IgD-negative memory B cell (primary cell): ENCODE measurements around the gene NFE2L1. TPM values are rescaled to one million over a fixed set of nuclear protein-coding genes. Genes with fewer than 3 reads are reported as not detected.

Experiments
- H3K27ac Mint-ChIP-seq, 3 donors: one replicate each; pipeline ENCODE4 v1.8.0; 2020 to 2022; ENCODE audit warnings: mild to moderate bottlenecking in 3 of 3, mixed read lengths in 3 of 3, moderate library complexity in 1 of 3
- H3K27me3 Mint-ChIP-seq: one replicate; pipeline ENCODE4 v1.8.0; 2021; ENCODE audit warnings: mixed read lengths
- H3K36me3 Mint-ChIP-seq: one replicate; pipeline ENCODE4 v1.8.0; 2020; ENCODE audit warnings: mild to moderate bottlenecking, mixed read lengths
- H3K4me1 Mint-ChIP-seq, 3 donors: one replicate each; pipeline ENCODE4 v1.8.0; 2020 to 2022; ENCODE audit warnings: mixed read lengths in 3 of 3, mild to moderate bottlenecking in 1 of 3
- H3K4me3 Mint-ChIP-seq, 4 donors: one replicate each; pipeline ENCODE4 v1.8.0; 2020 to 2022; ENCODE audit warnings: mild to moderate bottlenecking in 4 of 4, mixed read lengths in 4 of 4, moderate library complexity in 3 of 4
- H3K9me3 Mint-ChIP-seq, 3 donors: one replicate each; pipeline ENCODE4 v1.8.0; 2020 to 2021; ENCODE audit warnings: mixed read lengths in 3 of 3, mild to moderate bottlenecking in 1 of 3
- polyA plus RNA-seq: library from polyadenylated mRNA; unstranded; fragments of 300-500 nt; fragmentation: Illumina TruSeq; gene quantifications from one replicate; pipeline ENCODE4 v1.2.3, GENCODE V29; 2021

Gene NFE2L1
- polyA plus RNA-seq, 1 donor from 2014 or later, result 20.5 TPM

DNA sequence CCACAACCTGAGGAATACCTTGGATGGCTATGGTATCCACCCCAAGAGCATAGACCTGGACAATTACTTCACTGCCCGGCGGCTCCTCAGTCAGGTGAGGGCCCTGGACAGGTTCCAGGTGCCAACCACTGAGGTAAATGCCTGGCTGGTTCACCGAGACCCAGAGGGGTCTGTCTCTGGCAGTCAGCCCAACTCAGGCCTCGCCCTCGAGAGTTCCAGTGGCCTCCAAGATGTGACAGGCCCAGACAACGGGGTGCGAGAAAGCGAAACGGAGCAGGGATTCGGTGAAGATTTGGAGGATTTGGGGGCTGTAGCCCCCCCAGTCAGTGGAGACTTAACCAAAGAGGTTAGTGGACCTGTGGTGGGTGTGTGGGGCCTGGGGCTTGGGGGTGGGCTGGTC lies 3.1 kb downstream of the NFE2L1 start:
- Mint-ChIP-seq H3K27me3 (no peaks in the 10 kb centered on the region), H3K4me3 (peak overlapping the region in 2 of 4 donors; percentile 76 to 78), H3K4me1 (peaks cover 46 to 64% (median 50%) of the 10 kb centered on the region in 3 donors), H3K27ac (peak overlapping the region in 2 of 3 donors; percentile 47 to 71), H3K36me3 (peaks cover 1% of the 10 kb centered on the region), H3K9me3 (no peaks in the 10 kb centered on the region)

DNA sequence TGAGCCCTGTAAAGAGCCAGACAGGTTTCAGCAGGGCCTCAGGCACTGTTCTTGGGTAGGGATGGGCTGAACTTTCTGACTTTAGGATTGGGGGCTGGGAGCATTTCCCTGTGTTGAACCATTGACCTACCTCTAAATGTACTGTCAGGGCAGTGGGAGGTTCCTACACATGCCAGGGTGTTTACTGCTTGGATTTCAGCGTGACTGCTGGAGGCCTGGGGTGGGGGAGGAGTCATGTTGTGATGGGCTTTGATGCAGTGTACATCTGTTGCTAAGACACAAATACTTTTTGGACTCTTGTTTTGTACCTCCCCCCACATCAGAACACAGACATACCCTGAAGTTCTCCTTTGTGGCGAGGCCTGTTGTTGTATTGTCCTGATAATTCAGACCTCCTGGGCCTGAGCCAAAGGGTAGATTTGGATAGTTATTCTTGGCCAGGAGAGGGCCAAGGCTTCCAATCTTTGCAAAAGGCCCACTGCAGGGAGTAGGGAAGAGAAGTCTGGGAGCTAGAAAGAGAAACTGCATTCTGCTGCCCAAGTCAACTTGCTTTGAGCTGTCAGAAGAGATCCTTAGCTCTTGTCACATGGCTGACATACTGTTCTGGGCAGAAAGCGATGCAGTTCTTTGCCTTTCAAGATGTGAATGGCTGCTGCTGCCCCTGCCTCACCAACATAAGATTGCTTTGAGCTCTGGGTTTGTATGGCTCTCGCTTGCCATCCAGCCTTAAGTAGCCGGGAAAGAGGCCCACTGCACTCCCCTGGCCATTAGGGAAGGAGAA lies 3.7 kb downstream of the NFE2L1 start:
- Mint-ChIP-seq H3K9me3 (no peaks in the 10 kb centered on the region), H3K4me3 (peak overlapping the region; percentile 6 to 78 (median 58)), H3K4me1 (peaks cover 44 to 63% (median 46%) of the 10 kb centered on the region in 3 donors), H3K27ac (peak overlapping the region; percentile 41 to 74 (median 47)), H3K36me3 (peaks cover 1% of the 10 kb centered on the region), H3K27me3 (no peaks in the 10 kb centered on the region)

DNA sequence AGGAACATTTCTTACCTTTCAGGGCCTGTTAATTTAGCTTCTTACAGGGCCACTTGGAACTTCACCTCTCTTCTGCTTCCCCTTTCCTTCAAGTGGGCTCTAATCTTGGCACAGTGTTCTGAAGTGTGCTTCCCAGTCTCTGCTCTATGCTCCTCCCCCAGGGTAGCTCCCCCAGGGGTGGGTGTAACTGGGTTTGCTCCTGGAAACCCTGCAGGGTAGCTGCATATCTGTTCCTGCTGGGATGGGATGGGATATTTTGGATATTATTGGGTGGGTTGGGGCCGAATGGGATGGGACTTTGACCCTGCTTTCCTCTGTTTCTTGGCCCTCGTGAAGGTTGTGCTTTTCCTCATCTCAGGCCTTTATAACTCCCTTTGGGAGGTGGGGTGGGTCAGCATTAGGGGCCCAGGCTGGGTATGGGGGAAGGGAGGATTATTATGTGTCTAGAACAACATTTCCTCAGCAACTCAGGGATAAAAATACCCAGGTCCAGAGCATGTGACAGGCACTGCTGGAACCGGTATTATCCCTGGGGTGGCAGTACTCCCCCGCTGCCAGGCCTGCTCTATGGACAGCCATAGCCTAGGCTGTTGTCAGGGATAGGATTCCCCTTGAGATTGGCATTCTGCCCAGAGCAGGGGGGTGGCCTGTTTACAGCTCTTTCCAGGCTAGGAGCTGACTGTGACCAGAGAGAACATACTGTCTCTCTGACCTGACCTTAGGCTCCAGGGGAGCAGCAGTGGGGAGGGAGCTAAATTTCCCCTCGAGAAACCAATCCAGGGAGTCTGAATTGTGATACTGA lies 5.0 kb downstream of the NFE2L1 start:
- Mint-ChIP-seq H3K4me3 (peak overlapping the region in 3 of 4 donors; percentile 34 to 78 (median 45)), H3K4me1 (peaks cover 36 to 60% (median 44%) of the 10 kb centered on the region in 3 donors), H3K27me3 (no peaks in the 10 kb centered on the region), H3K9me3 (no peaks in the 10 kb centered on the region), H3K36me3 (peaks cover 1% of the 10 kb centered on the region), H3K27ac (peak overlapping the region; percentile 41 to 87 (median 76))

DNA sequence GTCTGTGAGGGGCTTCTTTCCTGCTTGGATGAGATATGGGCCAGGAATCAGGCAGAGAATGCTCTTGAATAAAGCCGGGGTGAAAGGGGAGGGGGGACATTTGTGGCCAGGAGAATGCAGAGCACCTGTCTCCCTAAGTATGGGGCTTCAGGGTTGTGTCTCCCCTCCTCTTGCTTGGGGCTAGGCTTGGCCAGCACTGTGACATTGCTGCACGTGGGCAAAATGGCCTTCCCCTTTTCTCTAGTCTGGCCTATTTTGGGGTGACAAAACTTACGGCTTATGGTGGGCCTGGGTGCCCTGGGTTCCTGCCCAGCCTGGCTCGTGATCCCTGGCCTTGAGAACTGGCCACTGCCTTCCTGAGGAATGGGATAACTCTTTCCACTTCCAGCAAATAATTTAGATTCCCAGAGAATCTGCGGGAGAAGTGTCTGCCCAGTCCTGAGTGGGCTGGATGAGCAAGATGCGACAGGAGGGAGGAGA lies 5.6 kb downstream of the NFE2L1 start:
- H3K27ac Mint-ChIP-seq, result peak overlapping the region in 2 of 3 donors; percentile 63 to 87
- peaks cover 1% of the 10 kb centered on the region for H3K36me3 Mint-ChIP-seq
- H3K4me3 Mint-ChIP-seq, result peak overlapping the region in 2 of 4 donors; percentile 18 to 78
- H3K27me3 Mint-ChIP-seq, result no peaks in the 10 kb centered on the region
- H3K4me1 Mint-ChIP-seq, result peaks cover 34 to 59% (median 44%) of the 10 kb centered on the region in 3 donors
- no peaks in the 10 kb centered on the region for H3K9me3 Mint-ChIP-seq

DNA sequence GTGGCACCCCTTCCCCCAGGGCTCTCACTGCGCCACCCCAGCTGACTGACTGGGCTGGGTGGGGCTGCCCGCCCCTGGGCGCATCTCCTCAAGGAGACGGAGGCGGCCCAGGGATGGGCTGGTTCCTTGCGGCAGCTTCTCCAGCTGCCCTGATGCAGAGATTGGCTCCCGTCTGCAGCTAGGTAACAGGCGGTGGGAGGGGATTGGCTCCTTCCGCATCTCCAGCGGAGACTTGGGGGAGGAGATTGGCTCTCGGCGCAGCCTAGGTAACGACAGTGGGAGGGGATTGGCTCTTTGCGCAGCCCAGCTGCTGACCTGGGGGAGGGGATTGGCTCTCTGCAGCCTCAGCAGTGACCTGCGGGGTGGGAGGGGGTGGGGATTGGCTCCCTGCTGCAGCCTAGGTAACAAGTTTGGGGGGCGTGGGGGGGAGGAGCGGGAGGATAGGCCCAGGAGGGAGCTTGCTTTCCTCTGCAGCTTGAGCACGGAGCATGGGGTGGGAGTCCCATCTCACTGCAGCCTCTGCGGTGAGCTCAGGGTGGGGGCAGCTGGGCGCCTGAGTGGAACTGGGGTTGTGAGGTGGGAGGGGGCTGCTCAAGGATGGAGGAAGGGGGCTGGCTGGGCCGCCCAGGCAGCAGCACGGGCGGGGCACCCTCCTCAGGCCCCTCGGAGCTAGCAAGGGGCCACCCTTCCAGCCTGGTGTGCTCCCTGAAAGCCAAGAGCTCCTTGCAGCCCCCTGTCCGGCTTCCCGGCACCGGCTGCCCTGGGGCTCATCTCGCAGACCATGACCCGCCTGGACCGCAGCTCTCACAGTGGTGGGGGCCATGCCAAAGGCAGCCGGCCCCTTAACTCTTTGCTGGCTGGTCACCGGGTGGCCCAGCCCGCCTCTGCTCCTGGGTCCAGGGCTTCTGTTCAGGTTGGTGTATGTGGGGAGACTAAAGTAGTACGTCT lies 6.4 kb downstream of the NFE2L1 start:
- Mint-ChIP-seq H3K4me1 (peaks cover 32 to 54% (median 42%) of the 10 kb centered on the region in 3 donors), H3K4me3 (peak overlapping the region in 3 of 4 donors; percentile 62 to 87 (median 87)), H3K9me3 (no peaks in the 10 kb centered on the region), H3K36me3 (peaks cover 1% of the 10 kb centered on the region), H3K27ac (peak overlapping the region in 2 of 3 donors; percentile 84 to 97), H3K27me3 (no peaks in the 10 kb centered on the region)

DNA sequence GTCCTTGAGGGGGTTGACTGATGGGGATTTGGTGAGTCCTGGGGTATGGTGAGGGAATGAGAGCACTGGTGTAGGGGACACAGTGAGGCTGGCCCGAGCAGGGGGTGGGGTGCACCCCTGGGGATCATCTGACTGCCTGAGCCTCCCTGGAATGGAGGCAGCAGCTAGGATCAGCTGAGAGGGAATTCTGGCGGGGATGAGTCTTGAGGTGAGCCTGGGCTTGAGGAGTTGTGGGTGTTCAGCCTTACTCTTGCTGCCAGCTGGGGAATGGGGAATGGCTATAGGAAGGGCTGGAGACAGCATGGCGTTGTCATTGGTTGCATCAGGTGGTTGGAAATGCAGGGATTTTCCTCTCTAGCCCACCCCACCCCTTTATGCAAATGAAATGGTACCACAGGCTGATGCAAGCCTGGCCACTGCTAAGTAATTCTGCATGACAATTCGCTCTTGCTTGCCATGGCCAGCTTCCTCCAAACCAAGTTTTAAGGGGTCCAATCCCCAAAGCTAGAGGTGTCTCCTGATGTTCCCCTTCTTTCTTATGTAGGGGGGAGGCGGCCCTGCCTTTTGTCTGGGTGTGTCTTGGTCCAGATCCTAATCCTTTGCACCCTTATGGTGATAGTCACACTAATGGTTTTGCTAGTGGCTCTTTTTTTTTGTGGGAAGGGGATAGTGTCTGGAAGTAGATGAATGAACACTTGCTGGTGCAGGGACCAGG lies 7.5 kb downstream of the NFE2L1 start:
- Mint-ChIP-seq H3K4me1 (peaks cover 27 to 44% (median 34%) of the 10 kb centered on the region in 3 donors), H3K36me3 (peaks cover 1% of the 10 kb centered on the region), H3K9me3 (no peaks in the 10 kb centered on the region), H3K27ac (peak overlapping the region; percentile 61 to 97 (median 84)), H3K27me3 (no peaks in the 10 kb centered on the region), H3K4me3 (peak overlapping the region; percentile 18 to 94 (median 74))

DNA sequence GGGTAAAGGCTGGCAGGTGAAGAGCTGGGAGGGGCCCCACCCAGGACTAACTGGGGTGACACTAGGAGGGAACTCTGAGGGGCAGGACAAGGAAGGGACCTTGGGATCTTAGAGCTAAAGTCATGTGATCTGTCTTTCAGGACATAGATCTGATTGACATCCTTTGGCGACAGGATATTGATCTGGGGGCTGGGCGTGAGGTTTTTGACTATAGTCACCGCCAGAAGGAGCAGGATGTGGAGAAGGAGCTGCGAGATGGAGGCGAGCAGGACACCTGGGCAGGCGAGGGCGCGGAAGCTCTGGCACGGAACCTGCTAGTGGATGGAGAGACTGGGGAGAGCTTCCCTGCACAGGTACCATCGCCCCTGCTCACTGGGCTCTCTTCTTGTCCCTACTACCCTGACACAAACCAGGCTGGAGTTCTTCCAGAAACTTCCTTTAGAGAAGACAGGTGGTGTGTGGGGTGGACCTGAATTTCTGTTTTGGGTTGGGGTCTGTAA lies 8.1 kb downstream of the NFE2L1 start:
- Mint-ChIP-seq H3K9me3 (no peaks in the 10 kb centered on the region), H3K27ac (peak overlapping the region; percentile 61 to 97 (median 84)), H3K4me3 (peak overlapping the region in 3 of 4 donors; percentile 62 to 94 (median 87)), H3K27me3 (no peaks in the 10 kb centered on the region), H3K4me1 (peaks cover 27 to 42% (median 33%) of the 10 kb centered on the region in 3 donors), H3K36me3 (peaks cover 1% of the 10 kb centered on the region)

DNA sequence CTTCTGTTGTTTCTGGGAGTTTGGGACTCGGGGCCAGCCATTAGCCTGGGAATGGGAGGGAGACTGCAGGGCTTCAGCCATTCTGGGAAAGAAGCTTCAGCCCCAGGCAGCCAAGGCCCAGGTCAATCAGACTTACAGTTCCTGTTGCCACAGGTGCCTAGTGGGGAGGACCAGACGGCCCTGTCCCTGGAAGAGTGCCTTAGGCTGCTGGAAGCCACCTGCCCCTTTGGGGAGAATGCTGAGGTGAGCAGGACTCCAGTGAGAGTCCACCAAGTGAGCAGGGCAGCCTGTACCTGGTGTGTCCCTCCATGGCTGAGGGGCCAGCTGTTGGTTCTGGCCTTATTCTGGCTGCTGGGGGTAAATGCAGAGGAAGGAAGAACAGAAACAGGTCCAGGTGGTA lies 8.7 kb downstream of the NFE2L1 start:
- Mint-ChIP-seq H3K27ac (peak overlapping the region; percentile 56 to 97 (median 84)), H3K4me1 (peaks cover 25 to 36% (median 32%) of the 10 kb centered on the region in 3 donors), H3K27me3 (no peaks in the 10 kb centered on the region), H3K4me3 (peak overlapping the region in 1 of 4 donors; percentile 54), H3K9me3 (no peaks in the 10 kb centered on the region), H3K36me3 (no peaks in the 10 kb centered on the region)

DNA sequence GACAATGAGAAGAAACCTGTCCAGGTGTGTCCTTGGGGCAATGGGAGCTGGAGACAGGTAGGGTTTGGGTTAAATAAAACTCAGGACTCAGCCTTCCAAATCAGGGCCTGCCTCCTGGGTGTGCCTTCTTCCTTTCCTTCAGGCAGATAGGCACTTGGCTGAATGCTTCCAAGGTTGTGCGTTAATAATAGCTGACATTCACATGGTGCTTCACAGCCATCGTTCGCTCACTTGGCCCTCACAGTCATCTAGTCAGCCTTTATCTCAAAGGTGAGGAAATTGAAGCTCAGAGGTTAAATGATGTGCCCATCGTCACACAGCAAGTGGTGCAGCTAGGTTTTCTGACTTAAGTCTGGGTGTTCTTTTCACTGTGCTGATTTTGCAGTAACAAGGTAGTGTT lies 9.5 kb downstream of the NFE2L1 start:
- Mint-ChIP-seq H3K27ac (peak overlapping the region in 2 of 3 donors; percentile 13 to 56), H3K4me1 (peaks cover 19 to 30% (median 26%) of the 10 kb centered on the region in 3 donors), H3K4me3 (no peak overlapping the region), H3K27me3 (no peaks in the 10 kb centered on the region), H3K9me3 (no peaks in the 10 kb centered on the region), H3K36me3 (no peaks in the 10 kb centered on the region)

DNA sequence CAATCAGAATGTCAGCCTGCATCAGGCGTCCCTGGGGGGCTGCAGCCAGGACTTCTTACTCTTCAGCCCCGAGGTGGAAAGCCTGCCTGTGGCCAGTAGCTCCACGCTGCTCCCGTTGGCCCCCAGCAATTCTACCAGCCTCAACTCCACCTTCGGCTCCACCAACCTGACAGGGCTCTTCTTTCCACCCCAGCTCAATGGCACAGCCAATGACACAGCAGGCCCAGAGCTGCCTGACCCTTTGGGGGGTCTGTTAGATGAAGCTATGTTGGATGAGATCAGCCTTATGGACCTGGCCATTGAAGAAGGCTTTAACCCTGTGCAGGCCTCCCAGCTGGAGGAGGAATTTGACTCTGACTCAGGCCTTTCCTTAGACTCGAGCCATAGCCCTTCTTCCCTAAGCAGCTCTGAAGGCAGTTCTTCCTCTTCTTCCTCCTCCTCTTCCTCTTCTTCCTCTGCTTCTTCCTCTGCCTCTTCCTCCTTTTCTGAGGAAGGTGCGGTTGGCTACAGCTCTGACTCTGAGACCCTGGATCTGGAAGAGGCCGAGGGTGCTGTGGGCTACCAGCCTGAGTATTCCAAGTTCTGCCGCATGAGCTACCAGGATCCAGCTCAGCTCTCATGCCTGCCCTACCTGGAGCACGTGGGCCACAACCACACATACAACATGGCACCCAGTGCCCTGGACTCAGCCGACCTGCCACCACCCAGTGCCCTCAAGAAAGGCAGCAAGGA lies 10.4 kb downstream of the NFE2L1 start:
- H3K36me3 Mint-ChIP-seq, result no peaks in the 10 kb centered on the region
- H3K9me3 Mint-ChIP-seq, result no peaks in the 10 kb centered on the region
- H3K4me1 Mint-ChIP-seq, result peaks cover 15 to 21% (median 16%) of the 10 kb centered on the region in 3 donors
- no peaks in the 10 kb centered on the region for H3K27me3 Mint-ChIP-seq
- H3K4me3 Mint-ChIP-seq, result no peak overlapping the region
- no peak overlapping the region for H3K27ac Mint-ChIP-seq

DNA sequence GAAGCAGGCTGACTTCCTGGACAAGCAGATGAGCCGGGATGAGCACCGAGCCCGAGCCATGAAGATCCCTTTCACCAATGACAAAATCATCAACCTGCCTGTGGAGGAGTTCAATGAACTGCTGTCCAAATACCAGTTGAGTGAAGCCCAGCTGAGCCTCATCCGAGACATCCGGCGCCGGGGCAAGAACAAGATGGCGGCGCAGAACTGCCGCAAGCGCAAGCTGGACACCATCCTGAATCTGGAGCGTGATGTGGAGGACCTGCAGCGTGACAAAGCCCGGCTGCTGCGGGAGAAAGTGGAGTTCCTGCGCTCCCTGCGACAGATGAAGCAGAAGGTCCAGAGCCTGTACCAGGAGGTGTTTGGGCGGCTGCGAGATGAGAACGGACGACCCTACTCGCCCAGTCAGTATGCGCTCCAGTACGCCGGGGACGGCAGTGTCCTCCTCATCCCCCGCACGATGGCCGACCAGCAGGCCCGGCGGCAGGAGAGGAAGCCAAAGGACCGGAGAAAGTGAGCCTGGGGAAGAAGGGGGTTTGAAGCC lies 11.0 kb downstream of the NFE2L1 start:
- Mint-ChIP-seq H3K9me3 (no peaks in the 10 kb centered on the region), H3K27ac (peak overlapping the region in 2 of 3 donors; percentile 23 to 74), H3K4me1 (peaks cover 14 to 20% (median 15%) of the 10 kb centered on the region in 3 donors), H3K27me3 (no peaks in the 10 kb centered on the region), H3K36me3 (peaks cover 2% of the 10 kb centered on the region), H3K4me3 (no peak overlapping the region)

DNA sequence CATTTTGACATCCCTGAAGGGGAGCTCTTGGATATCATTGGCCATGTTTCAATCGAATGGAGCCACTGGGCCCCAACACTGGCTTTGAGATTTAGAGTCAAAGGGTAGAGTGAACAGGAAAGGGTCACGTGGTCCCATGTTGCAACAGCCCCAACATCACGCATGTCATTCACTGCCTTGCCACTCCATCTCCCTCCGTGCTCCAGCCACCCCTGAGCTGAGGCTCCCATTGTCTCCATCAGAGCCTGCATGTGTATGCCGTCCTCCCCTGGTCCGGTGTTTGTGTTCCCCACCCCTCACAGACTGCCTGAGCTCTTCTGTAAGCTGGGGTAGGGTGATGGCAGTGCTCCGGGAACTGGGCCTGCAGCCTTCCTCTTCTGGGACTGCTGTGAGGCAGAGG lies 12.1 kb downstream of the NFE2L1 start:
- H3K27me3 Mint-ChIP-seq, result no peaks in the 10 kb centered on the region
- H3K36me3 Mint-ChIP-seq, result peaks cover 2% of the 10 kb centered on the region
- H3K9me3 Mint-ChIP-seq, result no peaks in the 10 kb centered on the region
- H3K4me3 Mint-ChIP-seq, result no peak overlapping the region
- no peak overlapping the region for H3K27ac Mint-ChIP-seq
- H3K4me1 Mint-ChIP-seq, result peaks cover 9 to 15% (median 10%) of the 10 kb centered on the region in 3 donors

DNA sequence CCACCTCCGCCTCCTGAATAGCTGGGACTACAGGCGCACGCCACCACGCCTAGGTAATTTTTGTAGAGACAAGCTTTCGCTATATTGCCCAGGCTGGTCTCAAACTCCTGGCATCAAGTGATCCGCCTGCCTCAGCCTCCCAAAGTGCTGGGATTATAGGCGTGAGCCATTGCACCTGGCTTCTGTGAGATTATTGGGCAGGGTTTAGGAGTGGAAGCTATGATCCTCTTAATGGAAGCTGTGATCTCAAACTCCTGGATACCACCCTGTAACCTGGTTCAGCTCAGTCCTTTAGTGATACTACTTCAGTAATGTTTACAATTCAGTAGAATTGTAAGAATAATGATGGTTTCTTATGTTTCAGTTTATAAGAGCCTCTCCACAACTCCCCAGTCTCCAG lies 14.1 kb downstream of the NFE2L1 start:
- H3K36me3 Mint-ChIP-seq, result peaks cover 2% of the 10 kb centered on the region
- no peaks in the 10 kb centered on the region for H3K9me3 Mint-ChIP-seq
- no peaks in the 10 kb centered on the region for H3K27me3 Mint-ChIP-seq
- H3K4me1 Mint-ChIP-seq, result peaks cover 0 to 2% (median 0%) of the 10 kb centered on the region in 3 donors
- no peak overlapping the region for H3K27ac Mint-ChIP-seq
- no peak overlapping the region for H3K4me3 Mint-ChIP-seq
